Fibroblast of lung (primary cell): ENCODE results near the gene OR8U1.

ENCODE experiments used
- EZH2 ChIP-seq: IDR thresholded peaks from 2 replicates; pipeline ENCODE4 v1.5.1; 2012; ENCODE audit warnings: low read length, control low read depth, mild to moderate bottlenecking; ENCODE audit errors: missing control alignments
- TF ChIP-seq, protein P1 (sequence below), 2 donors: IDR thresholded peaks in 1 of 2; conservative IDR thresholded peaks in 1 of 2; 1 replicate in 1 of 2; 2 replicates in 1 of 2; pipeline ENCODE4 v1.5.1; 2011 to 2012; ENCODE audit warnings: low read length in 2 of 2, control low read depth in 1 of 2, inconsistent platforms in 1 of 2, low read depth in 1 of 2, mild to moderate bottlenecking in 1 of 2

DNA sequence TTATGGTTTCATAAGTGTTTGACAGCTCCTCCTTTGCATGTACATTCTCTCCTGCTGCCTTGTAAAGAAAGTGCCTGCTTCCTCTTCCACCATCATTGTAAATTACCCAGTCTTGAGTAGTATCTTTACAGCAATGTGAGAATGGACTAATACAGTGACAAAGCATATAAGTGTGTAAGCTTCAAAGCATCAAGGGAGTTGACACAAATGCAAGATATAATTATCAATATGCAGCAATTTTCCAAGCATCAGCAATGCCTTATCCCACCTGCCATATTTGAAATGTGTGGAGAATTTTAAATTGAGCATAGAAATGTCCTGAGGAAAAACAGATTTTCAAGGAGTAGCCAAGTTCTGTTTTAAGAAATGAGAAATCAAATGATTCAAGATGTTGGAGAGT is 35.4 kb downstream of the OR8U1 start:
- TF ChIP-seq EZH2, result no peak
- TF ChIP-seq, protein P1, sequence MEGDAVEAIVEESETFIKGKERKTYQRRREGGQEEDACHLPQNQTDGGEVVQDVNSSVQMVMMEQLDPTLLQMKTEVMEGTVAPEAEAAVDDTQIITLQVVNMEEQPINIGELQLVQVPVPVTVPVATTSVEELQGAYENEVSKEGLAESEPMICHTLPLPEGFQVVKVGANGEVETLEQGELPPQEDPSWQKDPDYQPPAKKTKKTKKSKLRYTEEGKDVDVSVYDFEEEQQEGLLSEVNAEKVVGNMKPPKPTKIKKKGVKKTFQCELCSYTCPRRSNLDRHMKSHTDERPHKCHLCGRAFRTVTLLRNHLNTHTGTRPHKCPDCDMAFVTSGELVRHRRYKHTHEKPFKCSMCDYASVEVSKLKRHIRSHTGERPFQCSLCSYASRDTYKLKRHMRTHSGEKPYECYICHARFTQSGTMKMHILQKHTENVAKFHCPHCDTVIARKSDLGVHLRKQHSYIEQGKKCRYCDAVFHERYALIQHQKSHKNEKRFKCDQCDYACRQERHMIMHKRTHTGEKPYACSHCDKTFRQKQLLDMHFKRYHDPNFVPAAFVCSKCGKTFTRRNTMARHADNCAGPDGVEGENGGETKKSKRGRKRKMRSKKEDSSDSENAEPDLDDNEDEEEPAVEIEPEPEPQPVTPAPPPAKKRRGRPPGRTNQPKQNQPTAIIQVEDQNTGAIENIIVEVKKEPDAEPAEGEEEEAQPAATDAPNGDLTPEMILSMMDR (conservative IDR thresholded peaks at IDR 0.05 in 1 of 2, IDR thresholded peaks at IDR 0.05 in 1 of 2; ENCODE audit: low read depth in 1 of 2, low read length in 2 of 2), result no peak
